GM21360 (cell line): ENCODE measurements around the gene BABAM2.
"Not testable (repeated sequence)": the region's sequence is repeated elsewhere in the genome, so short reads cannot be mapped to it uniquely, and the experiment has no call there.

ENCODE experiments used
- ATAC-seq: cut with Tn5 transposase; IDR thresholded peaks from one replicate; pipeline ENCODE4 v1.9.1; 2021; ENCODE audit warnings: mild to moderate bottlenecking, moderate library complexity; ENCODE audit not compliant: unreplicated experiment

Gene BABAM2

GRCh38 chr2:27890146-27890923 is at the start of gene BABAM2, which contains the start of gene RBKS:
Gene BABAM2, plus strand, starts transcription at chr2:27890729. Its CDS starts 3,828 bp downstream, at chr2:27894557.
Gene RBKS, minus strand, starts transcription at chr2:27890387. Its CDS starts 42 bp downstream, at chr2:27890345.
- ATAC-seq: peak; percentile 63

- no peak for ATAC-seq
These were observed 47.6 kb upstream of the BABAM2 start for GRCh38 chr2:27842894-27843293.

- ATAC-seq: no peak
These were observed 46.5 kb upstream of the BABAM2 start for GRCh38 chr2:27843992-27844391.

- no peak for ATAC-seq
These were observed 45.7 kb upstream of the BABAM2 start for GRCh38 chr2:27844821-27845255.

GRCh38 chr2:27847333-27847732 is 43.2 kb upstream of the BABAM2 start:
- no peak for ATAC-seq

GRCh38 chr2:27849558-27850205 is 40.8 kb upstream of the BABAM2 start:
- ATAC-seq: no peak

GRCh38 chr2:27852691-27853090 is 37.8 kb upstream of the BABAM2 start:
- ATAC-seq: no peak

GRCh38 chr2:27854229-27854862 is 36.2 kb upstream of the BABAM2 start:
- ATAC-seq: no peak

GRCh38 chr2:27855476-27855875 is 35.1 kb upstream of the BABAM2 start:
- no peak for ATAC-seq

GRCh38 chr2:27856386-27856785 is 34.1 kb upstream of the BABAM2 start:
- ATAC-seq: no peak

GRCh38 chr2:27856956-27857355 is 33.6 kb upstream of the BABAM2 start:
- ATAC-seq: no peak

- no peak for ATAC-seq
These were observed 32.9 kb upstream of the BABAM2 start for GRCh38 chr2:27857417-27858172.

- no peak for ATAC-seq
These were observed 30.4 kb upstream of the BABAM2 start for GRCh38 chr2:27860111-27860510.

GRCh38 chr2:27863146-27863545 is 27.4 kb upstream of the BABAM2 start:
- no peak for ATAC-seq

GRCh38 chr2:27863955-27864354 is 26.6 kb upstream of the BABAM2 start:
- not testable (repeated sequence) for ATAC-seq

GRCh38 chr2:27866237-27866636 is 24.3 kb upstream of the BABAM2 start:
- no peak for ATAC-seq

- no peak for ATAC-seq
These were observed 20.8 kb upstream of the BABAM2 start for GRCh38 chr2:27869763-27870162.

GRCh38 chr2:27870724-27871123 is 19.8 kb upstream of the BABAM2 start:
- no peak for ATAC-seq

- no peak for ATAC-seq
These were observed 18.7 kb upstream of the BABAM2 start for GRCh38 chr2:27871802-27872201.

GRCh38 chr2:27873091-27873490 is 17.4 kb upstream of the BABAM2 start:
- no peak for ATAC-seq
